Measurements from ENCODE around the gene CYP46A1. TPM values are rescaled to one million over a fixed set of nuclear protein-coding genes. Genes with fewer than 3 reads are reported as not detected.

The CYP46A1 gene
- total RNA-seq, 1 experiment from 2014 or later = 0.42 TPM

GRCh38 chr14:99717682-99718013 is 33.5 kb downstream of the CYP46A1 start:
- no peaks in the 10 kb centered on the region for H3K27me3 ChIP-seq (ENCODE audit: control insufficient read depth, insufficient read depth, low read length)
- H3K4me3 ChIP-seq (ENCODE audit: insufficient read depth, low read depth, low read length) = no peak overlapping the region
- no peaks in the 10 kb centered on the region for H3K36me3 ChIP-seq (replicated peaks; ENCODE audit: control insufficient read depth, insufficient read depth, low read length)
- DNase-seq = no peak

GRCh38 chr14:99718031-99718810 is 34.1 kb downstream of the CYP46A1 start:
- DNase-seq = peak; percentile 47
- H3K36me3 ChIP-seq (replicated peaks; ENCODE audit: control insufficient read depth, insufficient read depth, low read length) = no peaks in the 10 kb centered on the region
- no peak overlapping the region for H3K4me3 ChIP-seq (ENCODE audit: insufficient read depth, low read depth, low read length)
- no peaks in the 10 kb centered on the region for H3K27me3 ChIP-seq (ENCODE audit: control insufficient read depth, insufficient read depth, low read length)

GRCh38 chr14:99718811-99719192 is 34.7 kb downstream of the CYP46A1 start:
- no peaks in the 10 kb centered on the region for H3K36me3 ChIP-seq (replicated peaks; ENCODE audit: control insufficient read depth, insufficient read depth, low read length)
- peak; percentile 7 for DNase-seq
- no peak overlapping the region for H3K4me3 ChIP-seq (ENCODE audit: insufficient read depth, low read depth, low read length)
- no peaks in the 10 kb centered on the region for H3K27me3 ChIP-seq (ENCODE audit: control insufficient read depth, insufficient read depth, low read length)

- no peaks in the 10 kb centered on the region for H3K36me3 ChIP-seq (replicated peaks; ENCODE audit: control insufficient read depth, insufficient read depth, low read length)
- H3K4me3 ChIP-seq (ENCODE audit: insufficient read depth, low read depth, low read length) = no peak overlapping the region
- DNase-seq = peak; percentile 40
- no peaks in the 10 kb centered on the region for H3K27me3 ChIP-seq (ENCODE audit: control insufficient read depth, insufficient read depth, low read length)
Measured at GRCh38 chr14:99720941-99721791, 37.1 kb downstream of the CYP46A1 start.

GRCh38 chr14:99721792-99722516 is 37.9 kb downstream of the CYP46A1 start:
- peak; percentile 57 for DNase-seq
- Histone ChIP-seq H3K36me3 (replicated peaks; ENCODE audit: control insufficient read depth, insufficient read depth, low read length) (no peaks in the 10 kb centered on the region), H3K27me3 (ENCODE audit: control insufficient read depth, insufficient read depth, low read length) (no peaks in the 10 kb centered on the region), H3K4me3 (ENCODE audit: insufficient read depth, low read depth, low read length) (no peak overlapping the region)

GRCh38 chr14:99722741-99723140 is 38.6 kb downstream of the CYP46A1 start:
- Histone ChIP-seq H3K27me3 (ENCODE audit: control insufficient read depth, insufficient read depth, low read length) (no peaks in the 10 kb centered on the region), H3K4me3 (ENCODE audit: insufficient read depth, low read depth, low read length) (no peak overlapping the region), H3K36me3 (replicated peaks; ENCODE audit: control insufficient read depth, insufficient read depth, low read length) (no peaks in the 10 kb centered on the region)
- peak; percentile 36 for DNase-seq

- H3K27me3 ChIP-seq (ENCODE audit: control insufficient read depth, insufficient read depth, low read length) = no peaks in the 10 kb centered on the region
- peak; percentile 35 for DNase-seq
- H3K4me3 ChIP-seq (ENCODE audit: insufficient read depth, low read depth, low read length) = no peak overlapping the region
- no peaks in the 10 kb centered on the region for H3K36me3 ChIP-seq (replicated peaks; ENCODE audit: control insufficient read depth, insufficient read depth, low read length)
Measured at GRCh38 chr14:99724196-99724891, 40.2 kb downstream of the CYP46A1 start.

- H3K27me3 ChIP-seq (ENCODE audit: control insufficient read depth, insufficient read depth, low read length) = no peaks in the 10 kb centered on the region
- peak; percentile 20 for DNase-seq
Measured at GRCh38 chr14:99724939-99725773, 41.1 kb downstream of the CYP46A1 start.

GRCh38 chr14:99725774-99726537 is 41.9 kb downstream of the CYP46A1 start:
- H3K36me3 ChIP-seq (replicated peaks; ENCODE audit: control insufficient read depth, insufficient read depth, low read length) = no peaks in the 10 kb centered on the region
- no peak overlapping the region for H3K4me3 ChIP-seq (ENCODE audit: insufficient read depth, low read depth, low read length)
- peak; percentile 73 for DNase-seq
- H3K27me3 ChIP-seq (ENCODE audit: control insufficient read depth, insufficient read depth, low read length) = no peaks in the 10 kb centered on the region

More at GRCh38 chr14:99724939-99725773, 41.1 kb downstream of the CYP46A1 start:
- no peak overlapping the region for H3K4me3 ChIP-seq (ENCODE audit: insufficient read depth, low read depth, low read length)
- H3K36me3 ChIP-seq (replicated peaks; ENCODE audit: control insufficient read depth, insufficient read depth, low read length) = no peaks in the 10 kb centered on the region

GRCh38 chr14:99726538-99727095 is 42.5 kb downstream of the CYP46A1 start:
- no peaks in the 10 kb centered on the region for H3K36me3 ChIP-seq (replicated peaks; ENCODE audit: control insufficient read depth, insufficient read depth, low read length)
- H3K27me3 ChIP-seq (ENCODE audit: control insufficient read depth, insufficient read depth, low read length) = no peaks in the 10 kb centered on the region
- H3K4me3 ChIP-seq (ENCODE audit: insufficient read depth, low read depth, low read length) = no peak overlapping the region
- DNase-seq = peak; percentile 61

- H3K27me3 ChIP-seq (ENCODE audit: control insufficient read depth, insufficient read depth, low read length) = no peaks in the 10 kb centered on the region
- no peaks in the 10 kb centered on the region for H3K36me3 ChIP-seq (replicated peaks; ENCODE audit: control insufficient read depth, insufficient read depth, low read length)
- no peak overlapping the region for H3K4me3 ChIP-seq (ENCODE audit: insufficient read depth, low read depth, low read length)
- DNase-seq = no peak
Measured at GRCh38 chr14:99727096-99727870, 43.2 kb downstream of the CYP46A1 start.

GRCh38 chr14:99728231-99728920 is 44.3 kb downstream of the CYP46A1 start:
- Histone ChIP-seq H3K36me3 (replicated peaks; ENCODE audit: control insufficient read depth, insufficient read depth, low read length) (no peaks in the 10 kb centered on the region), H3K4me3 (ENCODE audit: insufficient read depth, low read depth, low read length) (no peak overlapping the region), H3K27me3 (ENCODE audit: control insufficient read depth, insufficient read depth, low read length) (no peaks in the 10 kb centered on the region)
- no peak for DNase-seq
